ENCODE data around the gene TBC1D14.

Gene TBC1D14

DNA sequence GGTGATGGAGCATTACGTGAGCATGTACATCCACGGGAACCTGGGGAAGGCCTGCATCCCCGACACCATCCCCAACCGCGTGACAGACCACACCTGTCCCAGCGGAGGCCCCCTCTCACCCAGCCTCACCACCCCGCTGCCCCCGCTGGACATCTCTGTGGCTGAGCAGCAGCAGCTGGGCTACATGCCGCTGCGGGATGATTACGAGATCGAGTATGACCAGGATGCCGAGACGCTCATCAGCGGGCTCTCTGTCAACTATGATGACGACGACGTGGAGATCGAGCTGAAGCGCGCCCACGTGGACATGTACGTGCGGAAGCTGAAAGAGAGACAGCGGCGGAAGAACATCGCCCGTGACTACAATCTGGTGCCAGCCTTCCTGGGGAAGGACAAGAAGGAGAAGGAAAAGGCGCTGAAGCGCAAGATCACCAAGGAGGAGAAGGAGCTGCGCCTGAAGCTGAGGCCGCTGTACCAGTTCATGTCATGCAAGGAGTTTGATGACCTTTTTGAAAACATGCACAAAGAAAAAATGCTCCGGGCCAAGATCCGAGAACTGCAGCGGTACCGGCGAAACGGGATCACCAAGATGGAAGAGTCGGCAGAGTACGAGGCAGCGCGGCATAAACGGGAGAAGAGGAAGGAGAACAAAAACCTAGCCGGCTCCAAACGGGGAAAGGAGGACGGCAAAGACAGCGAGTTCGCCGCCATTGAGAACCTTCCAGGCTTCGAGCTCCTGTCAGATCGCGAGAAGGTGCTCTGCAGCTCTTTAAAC is 144.7 kb downstream of the TBC1D14 start:
- no peak for FAIRE-seq
- no peak for DNase-seq (ENCODE audit: low spot score)

DNA sequence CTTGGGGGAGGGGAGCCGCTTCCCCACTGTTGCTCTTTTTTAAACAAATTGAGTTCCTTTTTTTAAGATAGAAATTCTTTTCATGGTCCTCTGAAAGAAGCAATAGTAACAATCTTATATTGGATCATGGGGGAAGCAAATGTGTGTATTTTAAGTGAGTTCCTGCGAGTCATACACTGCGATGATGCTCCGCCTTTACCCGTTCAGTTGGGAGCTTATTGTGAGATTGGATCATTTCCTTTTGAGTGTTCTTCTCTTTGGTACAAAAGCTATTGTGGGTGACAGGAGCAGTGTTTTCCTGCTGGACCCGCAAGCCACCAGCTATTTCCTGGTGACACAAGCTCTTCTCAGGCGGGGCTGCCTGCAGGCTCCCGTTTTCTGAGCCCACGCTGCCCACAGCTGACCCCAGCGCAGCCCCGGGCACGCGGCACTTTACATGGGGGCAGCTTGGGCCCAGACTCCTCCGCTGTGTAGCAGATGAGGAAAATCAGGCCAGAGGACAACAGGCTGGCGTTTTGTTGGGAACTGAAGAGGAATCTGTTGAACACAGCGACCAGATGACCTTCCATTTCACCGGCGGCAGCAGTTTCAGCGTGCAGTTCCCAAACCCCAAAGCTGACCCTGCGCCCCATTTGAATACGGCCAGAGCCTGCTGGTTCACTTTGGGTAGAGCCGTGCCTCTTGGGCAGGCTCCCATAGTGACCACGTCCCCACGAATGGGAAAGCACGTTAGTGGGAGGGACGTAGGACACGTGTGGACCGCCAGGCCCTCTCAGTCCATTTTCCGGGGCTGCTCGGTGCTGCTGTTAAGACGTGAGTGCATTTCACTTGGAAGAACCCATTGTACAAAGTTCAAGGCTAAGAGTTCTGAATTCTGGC is 145.7 kb downstream of the TBC1D14 start:
- DNase-seq (ENCODE audit: low spot score) (no peak), FAIRE-seq (no peak)

DNA sequence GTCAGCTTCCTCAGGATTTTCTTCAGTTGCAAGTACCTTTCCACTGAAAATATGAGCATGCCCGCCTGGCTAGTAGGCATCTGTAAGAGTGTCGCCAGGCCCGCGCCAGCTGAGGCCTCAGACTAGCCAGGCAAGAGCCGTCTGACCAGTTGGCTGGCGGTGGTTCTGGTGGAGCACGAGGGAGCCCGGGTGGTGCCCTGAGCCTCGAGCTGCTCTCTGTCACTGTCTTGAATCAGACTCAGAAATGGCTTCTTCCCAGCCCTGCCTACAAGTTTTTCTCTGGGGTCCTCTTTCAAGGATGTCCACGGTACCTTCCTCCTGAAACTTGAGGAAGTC is 146.3 kb downstream of the TBC1D14 start:
- no peak for FAIRE-seq
- DNase-seq (ENCODE audit: low spot score) = no peak

DNA sequence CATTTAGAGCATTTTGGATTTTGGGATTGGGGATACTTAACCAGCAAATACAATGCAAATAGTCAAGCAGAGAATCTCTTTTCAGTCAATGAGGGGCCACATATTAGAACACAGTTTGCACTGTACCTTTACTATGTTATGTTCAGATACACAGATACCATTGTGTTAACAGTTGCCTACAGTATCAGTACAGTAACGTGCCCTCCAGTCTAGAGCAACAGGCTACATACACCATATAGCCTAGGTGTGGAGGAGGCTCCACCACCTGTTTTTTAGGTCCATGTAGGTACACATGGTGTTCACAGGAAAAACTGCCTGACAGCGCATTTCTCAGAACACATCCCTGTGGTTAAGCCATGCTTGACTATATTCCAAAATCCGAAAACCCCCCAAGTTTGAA is 149.2 kb downstream of the TBC1D14 start:
- FAIRE-seq = no peak
- DNase-seq (ENCODE audit: low spot score) = no peak

DNA sequence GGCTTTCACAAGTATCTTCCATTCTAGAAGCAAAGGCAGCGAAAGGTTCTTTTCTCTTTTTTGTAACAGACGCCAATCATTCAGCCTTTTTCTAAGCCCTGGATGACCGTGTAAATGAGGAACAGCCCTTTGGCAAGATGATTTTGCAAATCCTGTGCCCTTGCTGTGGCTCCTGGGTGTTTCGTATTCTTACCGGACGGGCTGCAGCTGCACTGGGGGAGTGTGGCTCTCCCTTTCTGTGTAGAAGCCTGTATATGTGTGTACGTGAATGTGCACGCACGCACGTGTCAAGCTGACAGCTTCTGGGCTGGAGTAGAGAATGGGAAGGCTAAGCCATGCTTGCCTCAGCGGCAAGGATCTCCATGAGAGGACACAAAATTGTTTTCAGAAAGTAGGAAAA is 150.0 kb downstream of the TBC1D14 start:
- FAIRE-seq (no peak), DNase-seq (ENCODE audit: low spot score) (no peak)

DNA sequence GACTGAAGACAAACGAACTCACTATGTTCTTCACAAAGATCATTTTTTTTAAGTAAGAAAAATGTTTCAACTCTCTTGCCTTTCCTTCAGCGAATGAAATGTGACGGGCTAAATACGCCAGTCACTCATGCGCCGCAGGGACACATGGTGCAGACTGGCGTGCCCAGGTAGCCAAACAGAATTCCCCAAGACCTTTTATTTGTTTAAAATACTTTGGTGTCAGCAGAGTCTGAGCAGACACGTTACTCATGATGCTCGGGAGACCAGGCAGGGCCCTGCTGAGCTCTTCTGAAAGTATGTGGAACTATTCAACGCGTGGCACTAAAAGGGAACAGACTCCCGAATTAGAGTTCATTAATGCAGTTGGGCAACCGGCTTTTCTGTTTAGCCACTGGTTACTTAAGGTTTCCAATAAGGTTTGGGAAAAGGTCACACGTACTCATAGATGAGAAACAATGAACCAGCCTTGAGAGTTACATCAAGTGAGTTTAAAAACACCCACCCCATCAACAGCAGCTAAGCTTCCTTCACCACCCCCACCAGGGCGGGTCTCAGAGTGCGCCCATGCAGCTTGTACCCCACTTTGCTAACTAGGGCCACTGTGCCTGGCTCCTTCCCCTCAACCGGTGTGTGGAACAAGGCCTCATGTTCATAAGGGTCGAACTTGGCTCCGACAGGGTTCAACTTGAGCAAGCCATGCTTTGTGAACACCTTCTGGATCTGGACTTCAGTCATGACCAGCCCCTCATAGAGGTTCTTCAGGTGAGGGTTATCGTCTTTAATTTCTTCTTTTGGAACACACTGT is 150.9 kb downstream of the TBC1D14 start:
- DNase-seq (ENCODE audit: low spot score) (no peak), FAIRE-seq (no peak)

DNA sequence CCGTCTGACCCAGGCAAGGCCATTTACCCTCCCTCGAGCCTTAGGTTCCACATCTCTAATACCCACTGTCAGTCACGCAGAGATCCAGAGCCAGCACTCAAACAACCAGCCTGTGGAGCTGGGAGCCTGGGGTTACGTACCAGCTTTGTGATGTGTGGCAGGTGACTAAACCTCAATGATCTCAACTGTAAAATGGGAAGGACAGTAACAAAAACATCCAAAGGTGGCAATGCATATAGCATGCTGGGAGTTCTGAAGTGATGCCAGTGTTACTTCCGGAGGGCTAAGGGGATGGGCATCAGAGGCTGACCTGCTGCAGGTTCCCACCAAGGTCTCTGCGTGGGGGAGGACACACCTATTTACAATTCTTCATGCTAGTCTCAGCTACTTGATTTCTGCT is 152.2 kb downstream of the TBC1D14 start:
- FAIRE-seq = no peak
- no peak for DNase-seq (ENCODE audit: low spot score)

DNA sequence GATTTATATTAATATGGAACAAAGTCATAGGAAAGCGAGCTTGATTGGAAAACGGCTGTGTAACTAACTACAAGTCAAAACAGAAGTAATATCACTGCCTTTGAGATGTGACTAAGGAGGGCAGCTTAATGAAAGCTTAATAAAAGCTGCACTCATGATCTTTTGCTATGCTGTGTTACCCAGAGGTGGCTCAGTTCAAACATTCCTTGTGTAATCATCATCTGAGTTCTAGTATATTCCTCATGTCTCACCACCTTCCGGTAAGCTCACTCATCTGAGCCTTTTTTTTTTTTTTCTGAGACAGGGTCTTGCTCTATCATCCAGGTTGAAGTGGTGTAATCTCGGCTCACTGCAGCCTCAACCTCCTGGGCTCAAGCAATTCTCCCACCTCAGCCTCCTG is 153.2 kb downstream of the TBC1D14 start:
- FAIRE-seq (no peak), DNase-seq (ENCODE audit: low spot score) (no peak)

DNA sequence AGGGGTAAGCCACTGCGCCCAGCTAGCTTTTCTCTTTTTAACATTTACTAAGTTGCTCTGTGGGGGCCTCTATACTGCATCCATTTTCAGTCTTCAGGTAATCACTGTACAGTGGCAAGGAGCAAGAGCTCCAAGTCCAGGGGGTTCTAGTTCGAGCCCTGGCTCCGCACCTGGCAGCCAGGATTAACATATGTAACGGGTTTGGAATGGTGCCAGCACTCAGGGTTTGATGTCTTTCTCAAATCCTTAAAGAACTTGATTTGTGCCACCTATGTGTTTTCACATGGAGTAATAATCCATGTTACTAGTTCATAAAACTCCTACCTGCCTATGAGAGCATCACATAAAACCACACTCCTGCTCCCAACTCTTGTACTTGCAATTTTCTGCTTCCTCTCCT is 153.7 kb downstream of the TBC1D14 start:
- DNase-seq (ENCODE audit: low spot score) = no peak
- FAIRE-seq = no peak

DNA sequence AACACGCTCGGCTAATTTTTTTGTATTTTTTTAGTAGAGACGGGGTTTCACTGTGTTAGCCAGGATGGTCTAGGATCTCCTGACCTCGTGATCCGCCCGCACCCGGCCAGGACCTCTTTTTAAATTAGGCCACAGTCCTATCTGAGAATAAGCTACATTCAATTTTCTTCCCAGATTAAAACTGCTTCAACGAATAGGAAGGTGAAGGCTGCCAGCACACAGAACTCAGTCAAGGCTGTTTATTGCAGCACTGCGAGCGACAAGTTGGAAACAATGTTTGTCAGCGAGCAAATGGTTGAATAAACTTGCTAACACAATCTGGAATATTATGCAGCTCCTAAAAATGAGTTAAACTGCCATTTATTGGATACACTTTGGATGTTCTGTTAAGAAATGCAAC is 156.4 kb downstream of the TBC1D14 start:
- DNase-seq (ENCODE audit: low spot score) (no peak), FAIRE-seq (no peak)

DNA sequence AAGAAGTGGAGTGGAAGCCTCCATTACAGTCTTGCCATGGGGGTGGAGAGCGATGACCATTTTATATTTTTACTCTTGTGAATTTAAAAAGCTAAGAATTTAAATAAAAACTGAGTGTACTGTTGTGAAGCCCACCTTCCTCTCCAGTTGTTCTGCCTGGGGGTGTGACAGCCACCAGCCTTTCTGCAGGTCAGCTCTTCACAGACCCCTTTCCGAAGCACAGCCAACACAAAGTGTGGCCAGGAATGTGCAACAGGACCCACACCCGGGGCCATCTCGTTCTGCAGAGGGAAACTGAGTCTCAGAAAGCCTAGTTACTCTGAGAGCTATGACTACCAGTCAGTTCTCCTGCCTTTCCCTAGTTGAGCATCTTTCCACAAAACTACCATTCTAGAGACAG is 156.9 kb downstream of the TBC1D14 start:
- FAIRE-seq (no peak), DNase-seq (ENCODE audit: low spot score) (no peak)

DNA sequence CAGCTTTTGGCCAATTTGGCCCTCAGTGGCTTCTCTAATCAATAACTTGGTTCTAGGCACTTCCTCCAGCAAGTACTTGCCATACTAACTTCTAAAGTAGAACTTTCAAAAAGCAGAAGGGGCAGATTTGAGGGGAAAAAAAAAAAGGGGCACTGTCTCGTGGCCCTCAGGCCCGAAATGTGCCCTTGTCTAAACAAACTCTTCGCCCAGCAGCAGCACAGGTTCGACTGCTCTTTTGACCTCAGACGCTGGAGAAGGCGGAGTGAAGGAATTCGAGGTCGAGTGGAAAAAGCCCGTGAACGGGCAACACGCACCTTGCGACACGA is 157.5 kb downstream of the TBC1D14 start:
- no peak for FAIRE-seq

DNA sequence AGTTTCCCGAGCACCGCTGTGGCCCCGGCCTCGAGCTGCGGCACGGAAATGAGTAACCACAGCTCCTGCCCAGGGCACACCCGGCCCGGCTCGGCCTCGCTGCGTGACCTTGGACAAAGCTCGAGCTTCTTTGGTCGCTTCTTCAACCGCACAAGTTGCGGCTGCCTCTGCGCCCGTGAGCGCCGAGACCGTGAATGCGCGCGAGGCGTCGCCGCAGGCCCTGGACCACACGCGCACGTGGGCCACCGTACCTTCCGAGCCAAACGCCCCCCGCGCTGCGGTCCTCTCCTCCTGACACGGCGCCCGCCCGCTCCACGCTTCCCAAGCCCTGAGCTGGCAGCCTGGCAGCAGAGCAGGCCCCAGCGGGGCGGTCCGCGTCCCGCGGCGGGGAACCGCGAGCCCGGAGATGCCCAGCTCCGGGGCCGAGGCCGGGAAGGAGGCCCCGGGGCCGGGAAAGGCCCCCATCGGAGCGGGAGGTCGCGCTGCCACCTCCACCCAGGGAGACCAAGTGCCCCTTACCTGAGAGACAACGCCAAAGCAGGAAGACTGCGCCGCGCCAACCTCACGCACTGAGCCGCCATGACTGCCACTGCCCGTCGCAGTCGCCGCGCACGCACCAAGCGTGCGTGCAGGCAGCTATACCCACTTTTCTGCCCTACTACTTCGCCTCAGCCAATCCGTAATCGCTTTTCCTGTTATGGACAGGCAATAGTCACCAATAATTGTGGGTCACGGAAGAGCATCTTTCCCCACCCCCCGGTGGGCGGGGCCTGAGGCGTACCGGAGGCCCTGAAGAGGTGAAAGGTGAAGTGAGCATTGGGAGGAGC is 158.0 kb downstream of the TBC1D14 start, which contains the start of gene GRPEL1:
GRPEL1 (minus strand) TSS at position 613 of the 827 bp plus-strand sequence; CDS start at position 581, 32 bp downstream.
- DNase-seq (ENCODE audit: low spot score) = peak; percentile 99
- FAIRE-seq = peak; percentile 91

More for the DNA sequence above, 157.5 kb downstream of the TBC1D14 start:
- no peak for DNase-seq (ENCODE audit: low spot score)

DNA sequence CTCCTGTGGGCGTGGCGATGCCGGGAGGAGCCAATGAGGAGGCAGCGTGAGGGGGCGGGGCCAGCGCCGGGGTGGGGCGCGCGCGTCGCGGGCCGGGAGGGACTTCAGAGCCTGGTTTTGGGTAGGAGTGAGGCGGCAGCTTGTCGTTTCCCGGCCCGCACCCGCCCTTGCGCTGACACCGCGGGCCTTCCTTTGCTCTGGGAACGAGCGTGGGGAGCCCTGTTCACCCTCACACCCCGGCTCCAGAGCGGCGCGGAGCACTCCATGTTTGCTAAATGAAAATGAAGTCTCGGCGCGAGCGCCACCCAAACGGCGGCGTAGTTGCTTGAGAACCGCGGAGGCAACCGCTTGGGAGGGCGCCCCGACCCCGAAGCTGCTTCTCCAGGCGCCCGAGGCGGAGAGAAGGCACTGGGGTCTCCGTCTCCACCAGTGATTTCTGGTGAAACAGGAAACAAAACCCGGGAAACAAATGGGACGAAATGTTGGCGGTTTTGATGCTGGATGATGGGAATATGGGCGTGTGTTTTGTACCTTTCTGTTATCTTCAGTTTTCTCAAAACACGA is 158.7 kb downstream of the TBC1D14 start:
- FAIRE-seq = no peak

DNA sequence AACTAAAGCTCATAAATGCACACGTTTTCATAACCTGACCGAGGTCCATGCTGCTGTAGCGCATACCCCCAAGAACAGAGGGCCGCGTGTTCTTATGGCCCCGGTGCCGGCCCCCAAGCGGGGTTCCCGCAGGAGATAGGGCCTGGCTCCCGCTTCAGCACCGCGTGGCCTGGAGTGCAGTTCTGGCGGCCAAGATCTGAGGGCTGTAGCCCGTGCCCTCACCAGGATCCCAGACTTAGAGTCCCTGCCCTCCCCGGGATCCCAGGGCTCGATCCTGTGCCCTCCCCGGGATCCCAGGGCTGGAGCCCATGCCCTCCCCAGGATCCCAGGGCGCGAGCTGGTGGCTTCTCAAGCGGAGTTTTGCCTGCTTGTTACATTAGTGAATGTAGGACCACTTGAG is 159.3 kb downstream of the TBC1D14 start:
- FAIRE-seq = no peak
- no peak for DNase-seq (ENCODE audit: low spot score)

More for the DNA sequence above, 158.7 kb downstream of the TBC1D14 start:
- DNase-seq (ENCODE audit: low spot score) = no peak

DNA sequence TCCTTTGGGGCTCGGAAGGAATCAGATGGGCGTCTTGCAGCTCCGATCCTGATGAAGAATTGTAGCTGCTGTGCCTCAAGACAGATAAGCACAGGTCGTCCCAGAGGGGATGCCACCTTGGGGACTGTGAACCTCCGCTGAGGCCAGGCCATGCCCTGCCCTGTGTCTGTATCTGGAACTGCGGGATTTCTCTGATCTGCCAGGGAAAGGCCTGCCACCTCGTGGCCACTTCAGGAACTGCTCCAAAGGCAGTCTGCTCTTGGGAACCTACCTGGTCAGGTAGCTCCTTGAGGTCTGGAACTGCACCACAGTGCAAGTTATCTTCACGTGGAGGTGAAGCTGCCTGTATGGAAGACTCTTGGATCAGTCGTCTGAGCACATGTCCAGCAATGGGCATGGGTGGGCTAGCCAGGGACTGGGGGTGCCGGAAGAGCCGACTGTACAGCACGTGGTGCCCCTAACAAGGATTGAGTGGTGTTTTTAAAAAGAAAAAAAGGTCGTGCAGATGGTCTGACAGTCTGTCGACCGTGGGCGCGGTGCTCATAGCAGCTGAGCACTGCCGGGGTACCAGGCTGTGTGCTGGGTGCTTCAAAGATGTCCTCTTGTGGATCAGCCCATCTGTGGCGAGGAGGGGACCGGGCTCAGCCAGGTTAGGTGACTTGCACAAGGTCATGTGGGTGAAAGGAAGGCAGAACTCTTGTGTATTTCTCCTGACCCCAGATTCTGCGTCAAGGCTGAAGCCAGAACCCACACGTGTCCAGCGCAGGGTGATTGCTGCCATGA is 161.3 kb downstream of the TBC1D14 start:
- peak; percentile 35 for FAIRE-seq
- peak; percentile 68 for DNase-seq (ENCODE audit: low spot score)

DNA sequence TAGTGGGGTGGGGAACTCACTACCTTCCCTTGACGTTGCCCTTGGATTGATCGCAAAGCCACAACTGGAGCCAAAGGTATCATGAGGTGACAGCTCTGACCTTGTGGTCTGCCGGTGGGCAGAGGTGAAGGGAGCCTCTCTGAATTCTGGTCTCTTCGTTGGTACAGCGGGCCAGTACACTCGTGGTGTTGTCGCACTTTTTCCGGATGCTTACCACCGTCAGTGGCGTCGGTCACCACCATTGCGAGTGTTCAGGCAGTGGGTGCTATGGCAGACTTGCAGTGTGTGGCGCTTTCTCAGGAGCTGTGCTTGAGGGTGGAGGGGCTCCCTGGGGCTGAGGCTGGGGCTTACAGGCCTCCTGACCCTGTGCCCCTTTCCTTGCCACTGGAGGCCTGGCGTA is 163.4 kb downstream of the TBC1D14 start:
- FAIRE-seq (no peak), DNase-seq (ENCODE audit: low spot score) (no peak)

DNA sequence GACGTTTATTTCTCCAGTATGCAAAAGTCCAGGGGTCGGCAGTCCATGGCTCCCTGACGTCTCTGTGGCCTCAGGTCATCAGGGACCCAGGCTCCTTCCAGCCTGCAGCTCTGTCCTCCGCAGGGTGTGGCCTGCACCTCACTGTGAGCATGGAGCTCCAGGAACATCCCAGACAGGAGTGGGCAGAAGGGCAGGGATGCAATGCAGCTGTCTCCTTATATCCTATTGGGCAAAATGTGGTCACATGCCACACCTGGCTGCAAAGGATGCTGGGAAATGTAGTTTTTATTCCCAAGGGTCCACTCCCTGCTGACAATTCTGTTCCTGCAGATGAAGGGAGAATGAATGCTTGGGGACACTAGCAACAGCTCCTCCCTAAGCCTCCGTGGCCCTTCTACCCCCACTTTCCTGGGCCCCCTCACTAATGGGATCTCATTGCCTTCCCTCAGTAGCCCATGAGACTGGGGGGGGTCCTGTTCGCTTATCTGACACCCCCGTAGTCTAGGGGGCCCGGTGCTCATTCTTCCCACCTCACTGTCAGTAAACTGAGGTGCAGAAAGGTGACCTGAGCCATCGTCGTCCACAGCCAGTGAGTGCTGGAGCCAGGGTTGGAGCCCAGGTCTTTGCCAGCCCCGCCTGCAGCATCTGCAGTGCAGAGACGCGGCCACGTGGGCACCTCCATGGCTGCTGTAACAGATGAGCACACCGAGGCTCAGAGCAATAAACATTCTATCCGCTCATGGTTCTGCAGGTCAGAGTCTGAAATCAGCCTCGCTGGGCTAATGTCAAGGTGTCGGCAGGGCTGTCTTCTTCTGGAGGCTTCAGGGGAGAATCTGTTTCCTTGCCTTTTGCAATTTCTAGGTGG is 164.1 kb downstream of the TBC1D14 start:
- FAIRE-seq (no peak), DNase-seq (ENCODE audit: low spot score) (peak; percentile 50)

DNA sequence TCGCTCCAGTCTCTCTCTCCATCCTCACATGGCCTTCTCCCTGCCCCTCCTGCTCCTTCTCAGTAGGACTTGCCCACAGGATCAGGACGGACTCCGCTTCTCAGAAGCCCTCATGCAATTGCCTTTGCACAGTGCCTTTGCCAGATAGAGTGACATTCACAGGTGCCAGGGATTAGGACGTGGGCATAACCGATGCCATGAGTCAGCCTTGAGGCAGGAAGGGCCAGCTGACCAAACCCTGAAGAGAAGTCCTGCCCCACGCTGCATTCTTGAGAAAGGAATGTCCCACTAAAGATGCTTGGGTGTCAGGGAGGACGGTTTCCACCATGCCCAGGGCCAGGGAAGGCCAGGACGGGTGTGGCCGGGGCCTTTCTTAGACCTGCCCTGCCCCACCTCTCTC is 164.8 kb downstream of the TBC1D14 start:
- FAIRE-seq = no peak
- DNase-seq (ENCODE audit: low spot score) = peak; percentile 45
